ENCODE results near the gene RAMACL. TPM values are rescaled to one million over a fixed set of nuclear protein-coding genes. Genes with fewer than 3 reads are reported as not detected.

Gene RAMACL
- total RNA-seq, 1 experiment from 2014 or later: 0.15 TPM

- TF ChIP-seq RAD21 (IDR thresholded peaks at IDR 0.05; ENCODE audit: low read depth) (no peak), YY1 (IDR thresholded peaks at IDR 0.05; ENCODE audit: extremely low read depth, insufficient replicate concordance, low read depth, low read length) (no peak), ATF3 (IDR thresholded peaks at IDR 0.05) (no peak), ELF1 (IDR thresholded peaks at IDR 0.05; ENCODE audit: borderline replicate concordance, low read depth) (no peak), FOSL1 (IDR thresholded peaks at IDR 0.05; ENCODE audit: low read depth) (no peak), EGR1 (IDR thresholded peaks at IDR 0.05; ENCODE audit: low read depth) (no peak), SRF (IDR thresholded peaks at IDR 0.05; ENCODE audit: low read depth) (no peak), MAX (IDR thresholded peaks at IDR 0.05) (no peak), SP1 (IDR thresholded peaks at IDR 0.05; ENCODE audit: low read depth) (no peak), CEBPB (IDR thresholded peaks at IDR 0.05; ENCODE audit: low read depth) (no peak), EZH2phosphoT487 (IDR thresholded peaks at IDR 0.05; ENCODE audit: borderline replicate concordance) (no peak)
- TF ChIP-seq, protein P1, sequence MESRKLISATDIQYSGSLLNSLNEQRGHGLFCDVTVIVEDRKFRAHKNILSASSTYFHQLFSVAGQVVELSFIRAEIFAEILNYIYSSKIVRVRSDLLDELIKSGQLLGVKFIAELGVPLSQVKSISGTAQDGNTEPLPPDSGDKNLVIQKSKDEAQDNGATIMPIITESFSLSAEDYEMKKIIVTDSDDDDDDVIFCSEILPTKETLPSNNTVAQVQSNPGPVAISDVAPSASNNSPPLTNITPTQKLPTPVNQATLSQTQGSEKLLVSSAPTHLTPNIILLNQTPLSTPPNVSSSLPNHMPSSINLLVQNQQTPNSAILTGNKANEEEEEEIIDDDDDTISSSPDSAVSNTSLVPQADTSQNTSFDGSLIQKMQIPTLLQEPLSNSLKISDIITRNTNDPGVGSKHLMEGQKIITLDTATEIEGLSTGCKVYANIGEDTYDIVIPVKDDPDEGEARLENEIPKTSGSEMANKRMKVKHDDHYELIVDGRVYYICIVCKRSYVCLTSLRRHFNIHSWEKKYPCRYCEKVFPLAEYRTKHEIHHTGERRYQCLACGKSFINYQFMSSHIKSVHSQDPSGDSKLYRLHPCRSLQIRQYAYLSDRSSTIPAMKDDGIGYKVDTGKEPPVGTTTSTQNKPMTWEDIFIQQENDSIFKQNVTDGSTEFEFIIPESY (IDR thresholded peaks at IDR 0.05; ENCODE audit: extremely low read depth, insufficient replicate concordance, low read length): no peak
- Histone ChIP-seq H2AFZ (ENCODE audit: low read depth, low read length, poor library complexity, severe bottlenecking) (no peak overlapping the region), H3K36me3 (ENCODE audit: control insufficient read depth in 1 of 2, insufficient read depth in 2 of 2, low read length in 2 of 2) (no peaks in the 10 kb centered on the region), H4K20me1 (ENCODE audit: insufficient read depth) (no peaks in the 10 kb centered on the region), H3K9me2 (ENCODE audit: insufficient read depth) (no peaks in the 10 kb centered on the region), H3K27ac (ENCODE audit: low read depth, low read length) (no peak overlapping the region), H3K4me3 (replicated peaks in 1 of 2; ENCODE audit: low read depth in 1 of 2, low read length in 2 of 2) (no peak overlapping the region), H3K27me3 (ENCODE audit: insufficient read depth, low read length) (no peaks in the 10 kb centered on the region), H3K4me2 (ENCODE audit: low read length) (no peak overlapping the region), H3K79me2 (ENCODE audit: insufficient read depth, low read length) (no peaks in the 10 kb centered on the region), H3K4me1 (ENCODE audit: control insufficient read depth in 1 of 2, insufficient read depth in 2 of 2, low read length in 2 of 2) (peaks cover 0 to 15% of the 10 kb centered on the region in 2 experiments; a peak in 1 of 4 replicates), H3K9ac (ENCODE audit: low read length) (no peak overlapping the region), H3K9me3 (ENCODE audit: control insufficient read depth in 1 of 2, insufficient read depth in 1 of 2, low read depth in 1 of 2, low read length in 2 of 2) (no peaks in the 10 kb centered on the region)
- DNase-seq (ENCODE audit: low read depth, low spot score): no peak
- ChIA-PET CTCF (no interaction called here), RAD21 (ENCODE audit: low non-redundant PET in 1 of 2, low total read pairs in 2 of 2, uncharacterized antibody in 2 of 2, unreplicated experiment in 2 of 2) (no interaction called here), POLR2A (no interaction called here)
- BruUV-seq (replicated peaks): no TSS peak
- no peak for ATAC-seq
- intact Hi-C loops (cut with micrococcal nuclease): no loop called here
Measured at GRCh38 chr6:166565084-166565967, 21.2 kb downstream of the RAMACL start.

Data from HCT116 (cell line).